Activated CD4-positive, alpha-beta T cell treated with anti-CD3 and anti-CD28 coated beads for 36 hours (primary cell): ENCODE data around the gene DCAF10. TPM values are rescaled to one million over a fixed set of nuclear protein-coding genes. Genes with fewer than 3 reads are reported as not detected.

Experiments used
- ATAC-seq: fragments of 200-7000 bp; cut with Tn5 transposase; one replicate; pipeline ENCODE4 v1.10.0; 2021; ENCODE audit warnings: mild to moderate bottlenecking, moderate library complexity
- CTCF ChIA-PET: fragments of 350-600 bp; sonication (Branson Sonifier 250); formaldehyde crosslinking; loops from one replicate; lab custom pipeline; 2021; ENCODE audit warnings: antibody characterized with exemption; lab: Charles Lee
- POLR2A ChIA-PET: fragments of 350-600 bp; sonication (Branson Sonifier 250); formaldehyde crosslinking; loops from one replicate; lab custom pipeline; 2021; ENCODE audit warnings: antibody characterized with exemption, inconsistent platforms; lab: Charles Lee
- DNase-seq: peaks from one replicate; pipeline ENCODE4 v3.0.0-alpha.2; 2020
- H3K27ac Mint-ChIP-seq: one replicate; pipeline ENCODE4 v1.8.0; 2021; ENCODE audit warnings: mixed read lengths
- H3K27me3 Mint-ChIP-seq: one replicate; pipeline ENCODE4 v1.8.0; 2021; ENCODE audit warnings: mixed read lengths
- H3K36me3 Mint-ChIP-seq: one replicate; pipeline ENCODE4 v1.8.0; 2021; ENCODE audit warnings: low read depth, mixed read lengths
- H3K4me1 Mint-ChIP-seq: one replicate; pipeline ENCODE4 v1.8.0; 2021; ENCODE audit warnings: mixed read lengths
- H3K4me3 Mint-ChIP-seq: one replicate; pipeline ENCODE4 v1.8.0; 2021; ENCODE audit warnings: mild to moderate bottlenecking, moderate library complexity, mixed read lengths
- H3K9me3 Mint-ChIP-seq: one replicate; pipeline ENCODE4 v1.8.0; 2021; ENCODE audit warnings: low read depth, mixed read lengths
- intact Hi-C, 2 experiments: fragments of 100-400 bp; cut with DNase I in 1 of 2; cut with micrococcal nuclease in 1 of 2; formaldehyde crosslinking; loops; one replicate each; pipeline versions ENCODE4 v1.14.2 to v1.15.1; 2022 to 2024; cut with DNase I, micrococcal nuclease
- total RNA-seq, 2 experiments: library from RNA; stranded (reverse); gene quantifications; one replicate each; pipeline ENCODE4 v1.2.3, GENCODE V29; 2021

DCAF10 gene
- total RNA-seq, 2 experiments from 2014 or later = 13.9 to 15.4 TPM

- intact Hi-C loops = loop anchor here (1.0 to 10.0 kb wide), 5 partner anchors 65 to 417 kb away; partner anchors contain the start of genes POLR1E (in 1 of the 2), TOMM5 (in 1 of the 2) and TRMT10B (in 1 of the 2)
- Mint-ChIP-seq H3K27me3 (no peaks in the 10 kb centered on the region), H3K9me3 (no peaks in the 10 kb centered on the region), H3K4me3 (peak overlapping the region; percentile 85), H3K27ac (no peak overlapping the region), H3K36me3 (peaks cover 15% of the 10 kb centered on the region), H3K4me1 (peaks cover 14% of the 10 kb centered on the region)
- no peak for ATAC-seq
- ChIA-PET CTCF (interaction anchor here (0.9 to 2.7 kb wide), 7 partner anchors 9 to 185 kb away, joined by 3 to 15 read pairs (median 3); no protein-coding TSS in a partner anchor), POLR2A (no interaction called here)
- DNase-seq = no peak
Observed at GRCh38 chr9:37902131-37902530, 101.5 kb downstream of the DCAF10 start.

DNA sequence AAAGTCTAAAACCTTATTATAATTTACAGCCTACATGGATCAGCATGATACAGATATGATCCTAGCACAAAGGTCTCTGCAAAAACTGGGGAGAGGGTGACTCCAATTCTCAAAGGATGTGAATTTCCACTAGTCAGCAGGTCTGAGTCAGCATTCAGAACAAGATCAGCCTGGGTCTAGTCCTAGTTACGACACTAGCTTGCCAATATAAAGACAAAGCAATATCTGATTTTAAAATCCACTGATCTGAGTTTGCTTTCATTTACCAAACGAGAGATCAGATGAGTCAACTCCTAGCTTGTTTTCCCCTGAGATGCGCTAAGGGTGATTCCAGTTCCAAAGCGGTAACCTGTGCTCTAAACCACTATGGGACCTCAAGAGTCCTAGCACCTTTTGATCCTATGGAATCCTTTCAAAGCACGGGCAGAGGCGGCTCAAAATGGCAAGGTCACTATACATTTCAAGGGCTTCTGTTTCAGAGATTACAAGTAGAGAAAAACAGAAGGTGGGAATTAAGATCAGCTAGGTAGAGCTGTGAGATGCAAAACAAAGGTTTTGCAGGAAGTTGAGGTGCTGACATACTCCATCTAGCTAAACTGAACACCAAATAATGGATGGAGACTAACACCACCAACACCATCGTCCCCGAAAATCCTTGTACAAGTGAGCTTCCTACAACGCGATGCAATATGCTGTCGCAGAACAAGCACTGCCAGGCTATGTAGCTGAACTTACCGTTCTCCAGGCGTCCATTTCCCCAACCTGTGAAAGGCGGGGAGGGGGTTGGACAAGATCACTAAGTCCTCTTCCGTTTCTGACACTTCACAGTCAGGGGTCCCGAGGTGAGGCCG lies 102.4 kb downstream of the DCAF10 start:
- Mint-ChIP-seq H3K27ac (peak overlapping the region; percentile 85), H3K4me1 (peaks cover 11% of the 10 kb centered on the region), H3K9me3 (no peaks in the 10 kb centered on the region), H3K4me3 (peak overlapping the region; percentile 85), H3K27me3 (no peaks in the 10 kb centered on the region), H3K36me3 (peaks cover 10% of the 10 kb centered on the region)
- ATAC-seq = peak; percentile 28
- ChIA-PET CTCF (interaction anchor here (0.5 to 2.7 kb wide), 14 partner anchors 9 to 458 kb away, joined by 3 to 15 read pairs (median 3); partner anchors contain the start of gene EXOSC3), POLR2A (interaction anchor here (0.7 to 1.0 kb wide), 2 partner anchors 166 to 454 kb away, joined by 3 to 4 read pairs; partner anchors contain the start of gene SHB)
- DNase-seq = peak; percentile 33
- intact Hi-C loops = loop anchor here (1.0 to 10.0 kb wide), 6 partner anchors 66 to 418 kb away; partner anchors contain the start of genes EXOSC3 (in 1 of the 2), POLR1E (in 1 of the 2), TOMM5 (in 1 of the 2) and TRMT10B (in 1 of the 2)

GRCh38 chr9:37903647-37904444 lies 103.2 kb downstream of the DCAF10 start, which contains the start of gene SLC25A51:
TSS of gene SLC25A51 (minus strand) at chr9:37904127. CDS start at chr9:37888550, 15,577 bp downstream.
- DNase-seq = peak; percentile 96
- no peaks in the 10 kb centered on the region for H3K9me3 Mint-ChIP-seq
- peak; percentile 86 for ATAC-seq
- no peaks in the 10 kb centered on the region for H3K27me3 Mint-ChIP-seq
- peaks cover 11% of the 10 kb centered on the region for H3K4me1 Mint-ChIP-seq
- H3K4me3 Mint-ChIP-seq = peak within 1 kb of the TSS; percentile 85
- peak within 1 kb of the TSS; percentile 89 for H3K27ac Mint-ChIP-seq
- intact Hi-C loops = loop anchor here (1.0 to 10.0 kb wide), 13 partner anchors 67 to 488 kb away; partner anchors contain the start of genes EXOSC3 (in 2 of the 2), POLR1E (in 2 of the 2), SHB (in 2 of the 2) and TRMT10B (in 2 of the 2)
- peaks cover 8% of the 10 kb centered on the region for H3K36me3 Mint-ChIP-seq
- POLR2A ChIA-PET = interaction anchor here (0.7 to 1.0 kb wide), 3 partner anchors 165 to 453 kb away, joined by 3 to 4 read pairs (median 3); partner anchors contain the start of gene SHB
- CTCF ChIA-PET = interaction anchor here (0.5 to 2.7 kb wide), 10 partner anchors 8 to 423 kb away, joined by 3 to 15 read pairs (median 4); partner anchors contain the start of gene EXOSC3

DNA sequence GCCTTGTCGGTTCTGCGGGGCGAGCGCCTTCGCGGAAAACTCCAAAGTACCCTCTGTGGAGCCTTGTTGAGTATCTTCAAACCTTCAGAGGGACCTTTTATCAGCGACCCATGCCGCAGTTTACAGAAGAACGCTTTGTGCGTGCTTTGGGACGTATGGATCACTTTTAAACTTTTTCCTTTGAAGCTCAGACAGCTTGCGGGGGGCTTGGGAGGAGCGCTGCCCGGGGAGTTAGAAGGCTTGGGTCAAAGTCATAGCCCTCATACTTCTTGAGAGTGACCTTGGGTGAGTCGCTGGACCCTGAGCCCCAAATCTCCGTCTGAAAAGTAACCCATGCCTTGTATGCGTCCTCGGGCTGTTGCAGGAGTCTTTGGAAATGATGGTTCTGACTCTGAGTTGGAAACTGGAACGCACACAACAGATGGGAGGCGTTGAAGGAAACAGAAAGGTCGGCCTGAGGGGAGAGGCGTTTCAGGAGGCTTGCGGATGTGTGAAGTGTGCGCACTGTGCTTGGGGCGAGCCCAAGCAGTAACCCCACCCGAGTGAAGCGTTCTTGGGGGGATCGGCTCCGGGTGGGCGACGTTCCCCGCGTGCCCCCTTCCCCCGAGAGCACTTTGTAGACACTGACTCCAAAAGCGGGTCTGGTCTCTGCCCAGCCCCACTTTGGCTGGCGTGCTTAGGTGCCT lies 104.0 kb downstream of the DCAF10 start:
- peak; percentile 34 for DNase-seq
- ATAC-seq = no peak
- peak overlapping the region; percentile 85 for H3K4me3 Mint-ChIP-seq
- H3K36me3 Mint-ChIP-seq = peaks cover 6% of the 10 kb centered on the region
- no peaks in the 10 kb centered on the region for H3K9me3 Mint-ChIP-seq
- H3K4me1 Mint-ChIP-seq = peaks cover 11% of the 10 kb centered on the region
- CTCF ChIA-PET = interaction anchor here (1.1 to 2.7 kb wide), 4 partner anchors 9 to 168 kb away, joined by 3 to 15 read pairs (median 4); no protein-coding TSS in a partner anchor
- H3K27ac Mint-ChIP-seq = peak overlapping the region; percentile 89
- no peaks in the 10 kb centered on the region for H3K27me3 Mint-ChIP-seq
- POLR2A ChIA-PET = interaction anchor here (0.6 to 0.7 kb wide), 2 partner anchors 214 to 594 kb away, joined by 3 read pairs; no protein-coding TSS in a partner anchor
- intact Hi-C loops = loop anchor here (1.0 to 10.0 kb wide), 12 partner anchors 103 to 488 kb away; partner anchors contain the start of genes POLR1E (in 2 of the 2), SHB (in 2 of the 2), TRMT10B (in 2 of the 2) and ALDH1B1 (in 1 of the 2)

- H3K36me3 Mint-ChIP-seq = peaks cover 6% of the 10 kb centered on the region
- POLR2A ChIA-PET = interaction anchor here (0.6 kb wide), 1 partner anchor 595 kb away, joined by 3 read pairs; no protein-coding TSS in a partner anchor
- no peak overlapping the region for H3K27ac Mint-ChIP-seq
- peak overlapping the region; percentile 85 for H3K4me3 Mint-ChIP-seq
- DNase-seq = no peak
- CTCF ChIA-PET = interaction anchor here (1.1 to 2.7 kb wide), 4 partner anchors 9 to 167 kb away, joined by 3 to 15 read pairs (median 4); no protein-coding TSS in a partner anchor
- ATAC-seq = no peak
- H3K9me3 Mint-ChIP-seq = no peaks in the 10 kb centered on the region
- no peaks in the 10 kb centered on the region for H3K27me3 Mint-ChIP-seq
- H3K4me1 Mint-ChIP-seq = peaks cover 11% of the 10 kb centered on the region
- intact Hi-C loops = loop anchor here (2.0 to 10.0 kb wide), 5 partner anchors 150 to 420 kb away; partner anchors contain the start of genes POLR1E (in 1 of the 2), SHB (in 1 of the 2), TOMM5 (in 1 of the 2) and TRMT10B (in 1 of the 2)
Observed at GRCh38 chr9:37905131-37905505, 104.5 kb downstream of the DCAF10 start.

DNA sequence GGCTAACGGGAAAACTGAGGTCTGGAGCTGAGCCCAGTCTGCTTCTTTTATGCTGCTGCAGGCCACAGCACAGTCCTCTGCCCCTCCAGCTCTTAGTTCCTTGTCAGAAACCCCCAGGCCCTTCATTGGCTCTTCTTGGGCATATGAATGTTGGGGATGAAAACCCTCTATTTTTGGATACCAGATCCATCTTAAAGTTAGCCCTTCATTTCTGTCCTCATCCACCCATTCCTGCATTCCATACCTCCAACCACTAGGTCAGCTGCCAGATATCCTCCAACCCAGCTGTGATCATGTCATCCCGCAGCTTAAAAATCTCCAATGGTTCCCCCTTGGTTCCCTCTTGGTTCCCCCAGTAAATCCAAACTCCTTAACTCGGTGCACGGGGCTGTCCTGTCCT lies 105.2 kb downstream of the DCAF10 start:
- H3K27ac Mint-ChIP-seq = no peak overlapping the region
- H3K4me3 Mint-ChIP-seq = no peak overlapping the region
- no peak for ATAC-seq
- H3K36me3 Mint-ChIP-seq = peaks cover 3% of the 10 kb centered on the region
- ChIA-PET POLR2A (no interaction called here), CTCF (interaction anchor here (1.0 to 1.3 kb wide), 3 partner anchors 14 to 227 kb away, joined by 3 read pairs; no protein-coding TSS in a partner anchor)
- intact Hi-C loops = loop anchor here (2.0 to 10.0 kb wide), 5 partner anchors 151 to 421 kb away; partner anchors contain the start of genes POLR1E (in 1 of the 2), SHB (in 1 of the 2), TOMM5 (in 1 of the 2) and TRMT10B (in 1 of the 2)
- peaks cover 11% of the 10 kb centered on the region for H3K4me1 Mint-ChIP-seq
- DNase-seq = no peak
- no peaks in the 10 kb centered on the region for H3K27me3 Mint-ChIP-seq
- H3K9me3 Mint-ChIP-seq = no peaks in the 10 kb centered on the region

DNA sequence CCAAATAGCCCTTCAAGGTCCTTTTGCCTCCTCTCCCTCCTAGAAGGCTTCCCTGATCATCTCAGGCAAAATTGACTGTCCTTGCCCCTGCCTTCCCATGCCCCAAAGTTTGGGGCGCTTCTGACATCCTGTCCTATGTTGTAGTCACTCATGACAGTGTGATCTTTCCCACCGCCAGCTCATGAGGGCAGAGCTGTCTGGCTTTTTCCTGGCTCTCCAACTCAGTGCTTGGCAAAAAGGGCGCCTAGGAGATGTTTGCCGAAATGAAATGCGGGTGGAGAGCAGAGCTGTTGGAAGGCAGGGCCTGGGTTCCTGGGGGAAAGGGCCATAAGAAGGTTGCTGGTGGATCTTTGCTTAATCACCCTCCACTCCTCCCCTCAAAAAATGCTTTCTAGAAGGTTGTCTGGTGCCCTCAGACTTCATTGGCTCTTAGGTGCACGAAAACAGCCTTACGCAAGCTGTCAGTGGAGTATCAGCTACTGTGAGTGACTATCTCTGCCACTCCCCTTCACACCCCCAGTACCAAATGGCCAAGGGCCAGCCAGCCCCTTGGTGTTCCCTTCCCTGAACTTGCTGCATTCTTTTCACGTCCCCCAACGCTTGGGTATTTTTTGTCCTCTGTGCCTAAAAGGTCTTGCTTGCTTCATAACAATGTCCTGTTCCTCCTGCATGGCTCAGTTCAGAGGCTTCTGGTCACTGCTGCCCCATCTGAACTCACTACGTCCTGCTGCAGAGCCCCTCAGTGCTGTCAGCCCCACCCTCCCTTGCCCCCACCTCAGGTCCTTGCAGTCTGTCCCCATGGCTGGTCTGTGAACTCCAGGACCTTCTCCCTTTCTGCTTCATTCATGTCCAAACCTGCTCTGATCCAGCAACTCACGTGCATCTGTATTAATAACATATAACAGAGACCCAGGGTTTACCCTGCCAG lies 106.0 kb downstream of the DCAF10 start:
- ChIA-PET CTCF (interaction anchor here (1.0 kb wide), 2 partner anchors 13 to 226 kb away, joined by 3 read pairs; no protein-coding TSS in a partner anchor), POLR2A (no interaction called here)
- DNase-seq = no peak
- Mint-ChIP-seq H3K4me3 (no peak overlapping the region), H3K4me1 (peaks cover 11% of the 10 kb centered on the region), H3K9me3 (no peaks in the 10 kb centered on the region), H3K27me3 (no peaks in the 10 kb centered on the region), H3K36me3 (peaks cover 2% of the 10 kb centered on the region), H3K27ac (no peak overlapping the region)
- intact Hi-C loops = loop anchor here in 1 of 2 experiments (10.0 kb wide), 3 partner anchors 152 to 422 kb away; partner anchors contain the start of genes POLR1E, TOMM5 and TRMT10B
- ATAC-seq = no peak

DNA sequence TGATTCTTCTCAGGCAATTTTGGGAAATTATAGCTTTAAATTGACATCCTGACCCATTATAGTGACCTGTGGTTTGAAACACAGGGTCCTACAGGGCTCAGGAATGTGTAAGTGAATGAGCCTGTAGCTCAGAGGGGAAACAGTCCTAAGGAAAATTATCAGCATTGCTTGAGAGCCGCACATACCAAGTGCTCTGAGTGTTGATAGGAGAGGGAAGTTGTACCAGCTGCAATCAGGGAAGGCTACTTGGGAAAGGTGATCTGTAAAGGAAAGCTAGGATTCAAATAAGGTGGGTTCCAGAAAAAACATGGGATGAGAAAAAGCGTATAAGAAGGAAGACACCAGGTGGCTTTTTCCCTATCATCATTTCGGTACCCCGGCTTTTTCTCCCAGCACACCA lies 107.7 kb downstream of the DCAF10 start:
- no peak overlapping the region for H3K4me3 Mint-ChIP-seq
- intact Hi-C loops = loop anchor here in 1 of 2 experiments (10.0 kb wide), 3 partner anchors 153 to 423 kb away; partner anchors contain the start of genes POLR1E, TOMM5 and TRMT10B
- DNase-seq (no peak), ATAC-seq (no peak)
- H3K36me3 Mint-ChIP-seq = no peaks in the 10 kb centered on the region
- ChIA-PET CTCF (interaction anchor here (0.6 to 1.5 kb wide), 3 partner anchors 180 to 502 kb away, joined by 3 to 4 read pairs (median 3); no protein-coding TSS in a partner anchor), POLR2A (no interaction called here)
- no peak overlapping the region for H3K27ac Mint-ChIP-seq
- peaks cover 2% of the 10 kb centered on the region for H3K4me1 Mint-ChIP-seq
- H3K9me3 Mint-ChIP-seq = no peaks in the 10 kb centered on the region
- no peaks in the 10 kb centered on the region for H3K27me3 Mint-ChIP-seq
